ENCODE data around the gene PLEKHN1.

DNA sequence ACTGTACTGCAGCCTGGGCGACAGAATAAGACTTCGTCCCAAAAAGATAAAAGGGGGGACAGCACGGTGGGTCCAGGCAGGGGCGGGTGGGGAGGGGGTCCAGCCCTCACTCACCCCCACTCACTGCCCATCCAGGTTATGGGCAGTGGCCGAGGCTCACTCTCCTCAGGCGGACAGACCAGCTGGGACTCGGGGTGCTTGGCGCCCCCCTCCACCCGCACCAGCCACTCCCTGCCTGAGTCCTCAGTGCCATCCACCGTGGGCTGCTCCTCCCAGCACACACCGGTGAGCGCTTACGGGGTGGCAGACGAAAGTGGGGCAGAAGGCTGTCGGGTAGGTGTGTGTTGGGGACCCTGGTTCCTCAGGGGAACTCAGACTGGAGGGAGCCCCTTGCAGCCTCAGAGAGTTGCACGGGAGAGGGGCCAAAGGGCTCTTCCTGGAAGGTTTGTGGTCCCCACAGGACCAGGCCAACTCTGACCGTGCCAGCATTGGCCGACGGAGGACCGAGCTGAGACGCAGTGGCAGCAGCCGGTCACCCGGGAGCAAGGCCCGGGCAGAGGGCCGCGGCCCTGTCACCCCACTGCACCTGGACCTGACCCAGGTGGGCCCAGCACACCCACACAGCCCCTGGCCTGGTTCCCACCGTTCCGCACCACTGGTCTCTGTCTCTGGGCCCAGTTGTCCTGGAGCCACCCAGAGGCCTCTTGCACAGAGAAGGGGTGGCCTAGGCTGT, 6.6 kb downstream of the PLEKHN1 start:
- TF ChIP-seq EZH2phosphoT487 (conservative IDR thresholded peaks at IDR 0.05; ENCODE audit: low read length), result no peak
- TF ChIP-seq CTCF (IDR thresholded peaks at IDR 0.05; ENCODE audit: insufficient read depth, low read length, poor library complexity, severe bottlenecking), result no peak

All from SU-DHL-6 (cell line).